Fibroblast of pulmonary artery (primary cell): Measurements from ENCODE around the gene WASL.
"Not testable (repeated sequence)": the region's sequence is repeated elsewhere in the genome, so short reads cannot be mapped to it uniquely, and the experiment has no call there.

Experiments used
- DNase-seq: peaks from one replicate; pipeline ENCODE4 v3.0.0-alpha.2; 2010; ENCODE audit warnings: low read depth
- H3K4me3 ChIP-seq: replicated peaks from 2 replicates; pipeline ENCODE4 v1.5.1; 2011; ENCODE audit warnings: low read depth, mild to moderate bottlenecking, control low read depth, low read length, moderate library complexity
- TF ChIP-seq, protein P1 (sequence below): IDR thresholded peaks from 2 replicates; pipeline ENCODE4 v1.5.1; 2011; ENCODE audit warnings: mild to moderate bottlenecking, control low read depth, low read length, inconsistent platforms; ENCODE audit errors: missing control alignments

WASL gene

DNA sequence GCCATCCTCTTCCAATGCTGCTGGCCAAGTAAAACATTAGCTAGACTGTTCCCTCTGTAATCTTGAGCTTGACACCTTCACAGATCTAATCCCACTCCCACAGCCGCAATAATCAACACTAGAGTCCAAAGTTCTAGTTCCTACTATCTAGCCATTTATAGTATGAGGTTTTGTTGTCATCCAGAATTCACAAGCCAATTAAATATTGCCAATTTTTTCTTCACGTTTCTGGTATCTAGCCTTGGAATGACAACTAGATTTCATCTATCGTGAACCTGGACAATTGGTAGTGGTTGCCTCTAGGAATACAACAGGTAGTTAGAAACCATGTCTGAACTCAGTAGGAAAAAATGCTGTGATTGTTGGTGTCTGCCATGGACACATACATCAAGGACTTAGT is 10.4 kb downstream of the WASL start:
- no peak overlapping the region for H3K4me3 ChIP-seq
- no peak for DNase-seq
- TF ChIP-seq, protein P1, sequence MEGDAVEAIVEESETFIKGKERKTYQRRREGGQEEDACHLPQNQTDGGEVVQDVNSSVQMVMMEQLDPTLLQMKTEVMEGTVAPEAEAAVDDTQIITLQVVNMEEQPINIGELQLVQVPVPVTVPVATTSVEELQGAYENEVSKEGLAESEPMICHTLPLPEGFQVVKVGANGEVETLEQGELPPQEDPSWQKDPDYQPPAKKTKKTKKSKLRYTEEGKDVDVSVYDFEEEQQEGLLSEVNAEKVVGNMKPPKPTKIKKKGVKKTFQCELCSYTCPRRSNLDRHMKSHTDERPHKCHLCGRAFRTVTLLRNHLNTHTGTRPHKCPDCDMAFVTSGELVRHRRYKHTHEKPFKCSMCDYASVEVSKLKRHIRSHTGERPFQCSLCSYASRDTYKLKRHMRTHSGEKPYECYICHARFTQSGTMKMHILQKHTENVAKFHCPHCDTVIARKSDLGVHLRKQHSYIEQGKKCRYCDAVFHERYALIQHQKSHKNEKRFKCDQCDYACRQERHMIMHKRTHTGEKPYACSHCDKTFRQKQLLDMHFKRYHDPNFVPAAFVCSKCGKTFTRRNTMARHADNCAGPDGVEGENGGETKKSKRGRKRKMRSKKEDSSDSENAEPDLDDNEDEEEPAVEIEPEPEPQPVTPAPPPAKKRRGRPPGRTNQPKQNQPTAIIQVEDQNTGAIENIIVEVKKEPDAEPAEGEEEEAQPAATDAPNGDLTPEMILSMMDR = no peak

DNA sequence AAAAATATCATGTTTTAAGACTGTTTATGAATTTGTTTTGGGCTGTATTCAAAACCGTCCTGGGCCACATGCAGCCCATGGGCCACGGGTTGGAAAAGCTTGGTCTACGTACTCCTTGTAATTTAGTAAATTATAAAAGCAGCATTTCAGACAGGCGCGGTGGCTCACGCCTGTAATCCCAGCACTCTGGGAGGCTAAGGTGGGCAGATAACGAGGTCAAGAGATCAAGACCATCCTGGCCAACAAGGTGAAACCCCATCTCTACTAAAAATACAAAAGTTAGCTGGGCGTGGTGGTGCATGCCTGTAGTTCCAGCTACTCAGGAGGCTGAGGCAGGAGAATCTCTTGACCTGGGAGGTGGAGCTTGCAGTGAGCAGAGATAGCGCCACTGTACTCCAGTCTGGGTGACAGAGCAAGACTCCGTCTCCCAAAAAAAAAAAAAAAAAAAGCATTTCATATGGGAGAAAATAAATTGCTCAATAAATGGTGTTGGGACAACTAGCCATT is 11.6 kb downstream of the WASL start:
- DNase-seq, H3K4me3 ChIP-seq: not testable (repeated sequence)

DNA sequence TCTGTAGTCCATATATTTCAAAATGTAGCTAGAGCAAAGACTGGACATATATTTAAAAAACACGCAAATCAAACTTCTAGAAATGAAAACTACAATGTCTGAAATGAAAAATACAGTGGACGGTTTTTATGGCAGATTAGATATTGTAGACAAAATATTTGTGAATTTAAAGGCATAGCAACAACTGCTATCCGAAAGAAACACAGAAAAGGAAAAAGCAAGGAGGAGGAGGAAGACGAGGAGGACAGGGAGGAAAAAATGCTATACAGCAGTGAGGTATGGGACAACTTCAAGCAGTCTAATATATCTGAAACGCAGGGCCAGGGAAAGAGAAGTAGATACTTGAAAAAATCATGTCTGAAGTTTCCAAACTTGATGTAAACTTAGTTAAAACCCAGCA is 13.3 kb downstream of the WASL start:
- TF ChIP-seq, protein P1 = no peak
- DNase-seq = no peak

DNA sequence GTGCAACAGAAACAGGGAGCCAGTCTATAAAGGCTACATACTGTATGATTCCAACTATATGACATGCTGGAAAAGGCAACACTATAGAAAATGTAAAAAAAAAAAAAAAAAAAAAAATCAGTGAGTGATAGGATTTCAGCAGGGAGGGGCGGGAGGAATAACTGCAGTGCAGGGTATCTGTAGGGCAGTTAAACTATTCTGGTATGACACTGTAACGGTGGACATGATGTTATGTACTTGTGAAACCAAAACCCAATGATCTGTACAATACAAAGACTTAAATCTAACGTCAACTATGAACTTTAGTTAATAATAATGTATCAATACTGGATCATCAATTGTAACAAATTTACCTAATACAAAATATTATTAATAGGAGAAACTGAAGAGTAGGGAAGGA is 14.3 kb downstream of the WASL start:
- H3K4me3 ChIP-seq = no peak overlapping the region
- TF ChIP-seq, protein P1 = no peak
- no peak for DNase-seq

More for the DNA sequence above, 13.3 kb downstream of the WASL start:
- no peak overlapping the region for H3K4me3 ChIP-seq

GRCh38 chr7:123732413-123733091 is 16.3 kb downstream of the WASL start:
- DNase-seq = no peak
- no peak overlapping the region for H3K4me3 ChIP-seq
- TF ChIP-seq, protein P1 = no peak

- TF ChIP-seq, protein P1 = no peak
- H3K4me3 ChIP-seq = no peak overlapping the region
- no peak for DNase-seq
Observed at GRCh38 chr7:123729218-123729578, 19.6 kb downstream of the WASL start.

- no peak overlapping the region for H3K4me3 ChIP-seq
- DNase-seq = peak; percentile 96
- TF ChIP-seq, protein P1 = no peak
Observed at GRCh38 chr7:123727071-123727837, 21.5 kb downstream of the WASL start.
